ENCODE results near the gene PDLIM7. TPM values are rescaled to one million over a fixed set of nuclear protein-coding genes. Genes with fewer than 3 reads are reported as not detected.

The PDLIM7 gene
- polyA plus RNA-seq, 1 donor (not counting 4 experiments of a cell fraction or from before 2014, with no cell fraction given) = 48.5 TPM

DNA sequence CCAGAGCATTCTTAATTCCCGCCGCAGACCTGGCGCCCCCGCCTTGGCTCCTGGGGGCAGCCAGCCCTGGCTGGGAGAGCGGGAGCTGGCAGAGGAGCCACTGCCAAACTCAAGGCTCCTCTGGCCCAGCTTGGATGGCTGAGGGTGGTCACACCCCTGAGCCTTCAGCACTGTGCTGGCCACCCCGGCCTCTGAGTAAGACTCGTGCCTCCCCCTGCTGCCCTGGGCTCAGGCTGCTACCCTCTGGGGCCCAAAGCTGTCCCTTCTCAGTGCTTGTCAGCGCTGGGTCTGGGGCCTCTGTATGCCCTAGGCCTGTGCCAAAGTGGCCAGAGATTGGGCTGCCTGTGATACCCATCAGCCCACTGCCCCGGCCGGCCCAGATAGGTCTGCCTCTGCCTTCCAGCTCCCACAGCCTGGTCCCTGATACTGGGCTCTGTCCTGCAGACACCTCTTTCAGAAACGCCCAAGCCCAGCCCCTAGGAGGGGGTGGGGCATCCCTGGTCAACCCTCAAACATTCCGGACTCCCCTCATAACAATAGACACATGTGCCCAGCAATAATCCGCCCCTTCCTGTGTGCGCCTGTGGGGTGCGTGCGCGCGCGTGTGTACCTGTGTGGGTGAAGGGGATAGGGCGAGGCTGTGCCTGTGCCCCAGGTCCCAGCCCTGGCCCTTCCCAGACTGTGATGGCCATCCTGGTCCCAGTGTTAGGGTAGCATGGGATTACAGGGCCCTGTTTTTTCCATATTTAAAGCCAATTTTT, 55.2 kb downstream of the PDLIM7 start:
- Histone ChIP-seq H3K27ac (ENCODE audit: control insufficient read depth, insufficient read depth, low read length) (no peak overlapping the region), H3K79me2 (ENCODE audit: control insufficient read depth, insufficient read depth, low read length) (no peaks in the 10 kb centered on the region), H3K4me1 (ENCODE audit: control insufficient read depth, extremely low read depth, insufficient read depth, low read length) (peaks cover 41% of the 10 kb centered on the region), H3K27me3 (ENCODE audit: control insufficient read depth, extremely low read depth, insufficient read depth, low read length) (no peaks in the 10 kb centered on the region), H3K4me2 (ENCODE audit: control insufficient read depth, extremely low read depth, insufficient read depth, low read depth, low read length) (no peak overlapping the region), H3K9ac (ENCODE audit: control insufficient read depth, extremely low read depth, insufficient read depth, low read length) (peak overlapping the region; percentile 3), H3K36me3 (ENCODE audit: control insufficient read depth in 2 of 2, extremely low read depth in 1 of 2, insufficient read depth in 2 of 2, low read length in 2 of 2) (peaks cover 2 to 13% of the 10 kb centered on the region in 2 experiments), H3K9me1 (ENCODE audit: control insufficient read depth, extremely low read depth, insufficient read depth, low read length) (no peaks in the 10 kb centered on the region), H3K9me3 (ENCODE audit: control insufficient read depth, low read depth, low read length) (no peaks in the 10 kb centered on the region), H2AFZ (ENCODE audit: control insufficient read depth, low read length) (no peak overlapping the region), H3K4me3 (ENCODE audit: control insufficient read depth in 2 of 3, extremely low read depth in 1 of 3, insufficient read depth in 2 of 3, low read depth in 1 of 3, low read length in 3 of 3) (no peak overlapping the region), H4K20me1 (ENCODE audit: control insufficient read depth, extremely low read depth, insufficient read depth, low read length) (no peaks in the 10 kb centered on the region)
- TF ChIP-seq, protein P1, sequence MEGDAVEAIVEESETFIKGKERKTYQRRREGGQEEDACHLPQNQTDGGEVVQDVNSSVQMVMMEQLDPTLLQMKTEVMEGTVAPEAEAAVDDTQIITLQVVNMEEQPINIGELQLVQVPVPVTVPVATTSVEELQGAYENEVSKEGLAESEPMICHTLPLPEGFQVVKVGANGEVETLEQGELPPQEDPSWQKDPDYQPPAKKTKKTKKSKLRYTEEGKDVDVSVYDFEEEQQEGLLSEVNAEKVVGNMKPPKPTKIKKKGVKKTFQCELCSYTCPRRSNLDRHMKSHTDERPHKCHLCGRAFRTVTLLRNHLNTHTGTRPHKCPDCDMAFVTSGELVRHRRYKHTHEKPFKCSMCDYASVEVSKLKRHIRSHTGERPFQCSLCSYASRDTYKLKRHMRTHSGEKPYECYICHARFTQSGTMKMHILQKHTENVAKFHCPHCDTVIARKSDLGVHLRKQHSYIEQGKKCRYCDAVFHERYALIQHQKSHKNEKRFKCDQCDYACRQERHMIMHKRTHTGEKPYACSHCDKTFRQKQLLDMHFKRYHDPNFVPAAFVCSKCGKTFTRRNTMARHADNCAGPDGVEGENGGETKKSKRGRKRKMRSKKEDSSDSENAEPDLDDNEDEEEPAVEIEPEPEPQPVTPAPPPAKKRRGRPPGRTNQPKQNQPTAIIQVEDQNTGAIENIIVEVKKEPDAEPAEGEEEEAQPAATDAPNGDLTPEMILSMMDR (optimal IDR thresholded peaks at IDR 0.05 in 1 of 3, IDR thresholded peaks at IDR 0.05 in 1 of 3, conservative IDR thresholded peaks at IDR 0.05 in 1 of 3; ENCODE audit: extremely low read depth in 1 of 3, insufficient read depth in 2 of 3, low read length in 3 of 3) = no peak
- TF ChIP-seq EZH2 (IDR thresholded peaks at IDR 0.05; ENCODE audit: low read length) = no peak
- FAIRE-seq (no peak), DNase-seq (ENCODE audit: low read depth, low spot score) (no peak)
- dilution Hi-C loops (cut with MboI; ENCODE audit: extremely low pct_ligation_motif_present, low sequenced_read_pairs) = no loop called here

GRCh38 chr5:177440990-177441780, 56.2 kb downstream of the PDLIM7 start:
- no peaks in the 10 kb centered on the region for H4K20me1 ChIP-seq (ENCODE audit: control insufficient read depth, extremely low read depth, insufficient read depth, low read length)
- peaks cover 4 to 17% of the 10 kb centered on the region in 2 experiments for H3K36me3 ChIP-seq (ENCODE audit: control insufficient read depth in 2 of 2, extremely low read depth in 1 of 2, insufficient read depth in 2 of 2, low read length in 2 of 2)
- H3K9ac ChIP-seq (ENCODE audit: control insufficient read depth, extremely low read depth, insufficient read depth, low read length) = no peak overlapping the region
- H3K9me1 ChIP-seq (ENCODE audit: control insufficient read depth, extremely low read depth, insufficient read depth, low read length) = no peaks in the 10 kb centered on the region
- DNase-seq (ENCODE audit: low read depth, low spot score) (no peak), FAIRE-seq (no peak)
- H3K4me1 ChIP-seq (ENCODE audit: control insufficient read depth, extremely low read depth, insufficient read depth, low read length) = peaks cover 40% of the 10 kb centered on the region
- H3K79me2 ChIP-seq (ENCODE audit: control insufficient read depth, insufficient read depth, low read length) = no peaks in the 10 kb centered on the region
- TF ChIP-seq, protein P1 (optimal IDR thresholded peaks at IDR 0.05 in 1 of 3, IDR thresholded peaks at IDR 0.05 in 1 of 3, conservative IDR thresholded peaks at IDR 0.05 in 1 of 3; ENCODE audit: extremely low read depth in 1 of 3, insufficient read depth in 2 of 3, low read length in 3 of 3) = no peak
- no peak for TF ChIP-seq EZH2 (IDR thresholded peaks at IDR 0.05; ENCODE audit: low read length)
- no peak overlapping the region for H3K4me3 ChIP-seq (ENCODE audit: control insufficient read depth in 2 of 3, extremely low read depth in 1 of 3, insufficient read depth in 2 of 3, low read depth in 1 of 3, low read length in 3 of 3)
- H3K4me2 ChIP-seq (ENCODE audit: control insufficient read depth, extremely low read depth, insufficient read depth, low read depth, low read length) = no peak overlapping the region
- no peak overlapping the region for H3K27ac ChIP-seq (ENCODE audit: control insufficient read depth, insufficient read depth, low read length)
- no peak overlapping the region for H2AFZ ChIP-seq (ENCODE audit: control insufficient read depth, low read length)
- dilution Hi-C loops (cut with MboI; ENCODE audit: extremely low pct_ligation_motif_present, low sequenced_read_pairs) = no loop called here
- H3K27me3 ChIP-seq (ENCODE audit: control insufficient read depth, extremely low read depth, insufficient read depth, low read length) = no peaks in the 10 kb centered on the region
- no peaks in the 10 kb centered on the region for H3K9me3 ChIP-seq (ENCODE audit: control insufficient read depth, low read depth, low read length)
